ENCODE results near the gene WDR54.
A peak's percentile ranks its signal among the peaks of the same experiment; 100 is the strongest.
"Not testable (repeated sequence)": the region's sequence is repeated elsewhere in the genome, so short reads cannot be mapped to it uniquely, and the experiment has no call there.

The WDR54 gene

DNA sequence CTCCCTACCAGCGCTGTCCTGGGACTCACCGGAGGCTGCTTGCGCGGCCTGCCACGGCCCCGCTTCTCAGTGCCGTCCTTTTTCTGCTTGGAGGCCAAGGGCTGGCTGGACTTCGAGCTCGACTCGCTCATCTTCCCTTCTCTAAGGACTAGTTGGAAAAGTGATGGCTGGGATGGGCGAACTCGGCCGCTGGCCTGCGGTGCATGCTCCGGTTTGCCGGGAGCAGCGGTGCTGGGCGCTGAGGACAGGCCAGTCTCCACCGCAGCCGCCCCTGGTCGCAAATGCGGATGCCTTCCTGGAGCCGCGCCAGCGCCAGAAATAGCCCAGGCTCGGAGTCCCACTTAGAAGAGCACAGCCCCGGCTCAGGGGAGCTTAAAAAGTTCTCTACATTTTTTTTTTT is 3.2 kb upstream of the WDR54 start:
- Histone ChIP-seq H3K79me2 (ENCODE audit: control insufficient read depth, low read length) (peaks cover 13% of the 10 kb centered on the region), H3K4me1 (ENCODE audit: control insufficient read depth, low read length) (peaks cover 72% of the 10 kb centered on the region), H3K9me3 (ENCODE audit: control insufficient read depth, insufficient read depth, low read length) (no peaks in the 10 kb centered on the region), H3K27me3 (ENCODE audit: control insufficient read depth, low read length) (peaks cover 17% of the 10 kb centered on the region), H3K4me2 (ENCODE audit: low read length) (no peak overlapping the region), H3K27ac (ENCODE audit: low read depth, low read length) (no peak overlapping the region), H4K20me1 (ENCODE audit: control insufficient read depth, insufficient read depth, low read depth, low read length) (no peaks in the 10 kb centered on the region), H3K36me3 (ENCODE audit: control insufficient read depth, low read length) (peaks cover 5% of the 10 kb centered on the region; the same call in 1 of the 2 replicates), H3K9me2 (replicated peaks; ENCODE audit: control insufficient read depth, low read length) (no peaks in the 10 kb centered on the region), H3F3A (ENCODE audit: control insufficient read depth, insufficient read depth) (0 out of 2 replicates have a peak, but pooled peaks cover 7% of the 10 kb centered on the region), H3K4me3 (ENCODE audit: low read length) (no peak overlapping the region)
- TF ChIP-seq, protein P1, sequence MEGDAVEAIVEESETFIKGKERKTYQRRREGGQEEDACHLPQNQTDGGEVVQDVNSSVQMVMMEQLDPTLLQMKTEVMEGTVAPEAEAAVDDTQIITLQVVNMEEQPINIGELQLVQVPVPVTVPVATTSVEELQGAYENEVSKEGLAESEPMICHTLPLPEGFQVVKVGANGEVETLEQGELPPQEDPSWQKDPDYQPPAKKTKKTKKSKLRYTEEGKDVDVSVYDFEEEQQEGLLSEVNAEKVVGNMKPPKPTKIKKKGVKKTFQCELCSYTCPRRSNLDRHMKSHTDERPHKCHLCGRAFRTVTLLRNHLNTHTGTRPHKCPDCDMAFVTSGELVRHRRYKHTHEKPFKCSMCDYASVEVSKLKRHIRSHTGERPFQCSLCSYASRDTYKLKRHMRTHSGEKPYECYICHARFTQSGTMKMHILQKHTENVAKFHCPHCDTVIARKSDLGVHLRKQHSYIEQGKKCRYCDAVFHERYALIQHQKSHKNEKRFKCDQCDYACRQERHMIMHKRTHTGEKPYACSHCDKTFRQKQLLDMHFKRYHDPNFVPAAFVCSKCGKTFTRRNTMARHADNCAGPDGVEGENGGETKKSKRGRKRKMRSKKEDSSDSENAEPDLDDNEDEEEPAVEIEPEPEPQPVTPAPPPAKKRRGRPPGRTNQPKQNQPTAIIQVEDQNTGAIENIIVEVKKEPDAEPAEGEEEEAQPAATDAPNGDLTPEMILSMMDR (IDR thresholded peaks at IDR 0.05; ENCODE audit: low read depth, low read length, poor library complexity, severe bottlenecking), result no peak
- TF ChIP-seq EZH2phosphoT487 (IDR thresholded peaks at IDR 0.05; ENCODE audit: borderline replicate concordance, low read length), result no peak

DNA sequence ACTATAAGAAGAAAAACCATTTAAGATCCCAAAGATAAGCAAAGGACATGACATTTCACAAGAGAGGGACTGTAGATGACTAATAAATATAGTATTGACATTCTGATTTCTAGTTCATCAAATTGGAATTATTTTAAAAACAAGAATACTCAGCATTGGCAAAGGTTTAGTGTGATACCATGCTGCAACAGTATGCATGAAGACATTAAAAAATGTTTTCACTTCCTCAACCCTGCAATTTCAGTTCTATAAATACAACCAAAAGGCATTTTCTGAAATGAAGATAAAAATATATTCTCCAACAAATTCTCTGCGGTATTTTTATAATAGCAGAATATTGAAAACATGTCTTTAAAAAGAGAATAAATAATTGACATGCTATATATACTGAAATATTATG is 2.2 kb upstream of the WDR54 start:
- Histone ChIP-seq H3K9me3 (ENCODE audit: control insufficient read depth, insufficient read depth, low read length) (no peaks in the 10 kb centered on the region), H3K27me3 (ENCODE audit: control insufficient read depth, low read length) (peaks cover 17% of the 10 kb centered on the region), H3K27ac (ENCODE audit: low read depth, low read length) (no peak overlapping the region), H3K36me3 (ENCODE audit: control insufficient read depth, low read length) (peaks cover 10% of the 10 kb centered on the region; the same call in 1 of the 2 replicates), H3K4me1 (ENCODE audit: control insufficient read depth, low read length) (peaks cover 62% of the 10 kb centered on the region), H3K79me2 (ENCODE audit: control insufficient read depth, low read length) (peaks cover 13% of the 10 kb centered on the region), H4K20me1 (ENCODE audit: control insufficient read depth, insufficient read depth, low read depth, low read length) (no peaks in the 10 kb centered on the region), H3F3A (ENCODE audit: control insufficient read depth, insufficient read depth) (0 out of 2 replicates have a peak, but pooled peaks cover 4% of the 10 kb centered on the region), H3K4me2 (ENCODE audit: low read length) (peak overlapping the region; percentile 100; the same call in 1 of the 2 replicates), H3K4me3 (ENCODE audit: low read length) (no peak overlapping the region), H3K9me2 (replicated peaks; ENCODE audit: control insufficient read depth, low read length) (no peaks in the 10 kb centered on the region)
- no peak for TF ChIP-seq EZH2phosphoT487 (IDR thresholded peaks at IDR 0.05; ENCODE audit: borderline replicate concordance, low read length)
- TF ChIP-seq, protein P1 (IDR thresholded peaks at IDR 0.05; ENCODE audit: low read depth, low read length, poor library complexity, severe bottlenecking), result no peak

DNA sequence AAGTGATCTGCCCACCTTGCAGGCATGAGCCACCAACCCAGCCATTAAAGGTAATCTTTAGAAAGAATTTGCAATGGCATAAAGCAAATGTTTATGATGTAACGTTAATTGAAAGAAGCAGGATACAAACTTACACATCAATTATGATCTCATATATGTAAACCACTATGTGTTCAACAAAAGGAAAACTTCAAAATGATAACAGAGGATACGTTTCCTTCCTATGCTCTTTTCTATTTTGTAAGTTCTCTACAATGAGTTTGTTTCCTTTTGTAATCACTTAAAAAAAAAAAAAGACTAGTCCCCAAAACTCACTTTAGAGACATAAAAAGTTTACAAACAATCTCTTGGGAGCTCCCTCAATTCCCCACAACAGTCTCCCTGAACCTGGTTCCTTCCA is 1.5 kb upstream of the WDR54 start:
- Histone ChIP-seq H3K9me2 (replicated peaks; ENCODE audit: control insufficient read depth, low read length) (no peaks in the 10 kb centered on the region), H3K9me3 (ENCODE audit: control insufficient read depth, insufficient read depth, low read length) (no peaks in the 10 kb centered on the region)

GRCh38 chr2:74420443-74421103 is 957 bp upstream of the WDR54 start:
- Histone ChIP-seq H3K36me3 (ENCODE audit: control insufficient read depth, low read length) (peaks cover 23% of the 10 kb centered on the region), H3K27ac (ENCODE audit: low read depth, low read length) (peak overlapping the region; percentile 63; the same call in 1 of the 2 replicates), H3K79me2 (ENCODE audit: control insufficient read depth, low read length) (peaks cover 13% of the 10 kb centered on the region), H3K4me3 (ENCODE audit: low read length) (peak overlapping the region; percentile 98), H3K4me1 (ENCODE audit: control insufficient read depth, low read length) (peaks cover 50% of the 10 kb centered on the region), H3K4me2 (ENCODE audit: low read length) (peak overlapping the region; percentile 100)
- not testable (repeated sequence) for H3K9me2 ChIP-seq (replicated peaks; ENCODE audit: control insufficient read depth, low read length); H3F3A ChIP-seq (ENCODE audit: control insufficient read depth, insufficient read depth); H3K27me3 ChIP-seq (ENCODE audit: control insufficient read depth, low read length); H3K9me3 ChIP-seq (ENCODE audit: control insufficient read depth, insufficient read depth, low read length); H4K20me1 ChIP-seq (ENCODE audit: control insufficient read depth, insufficient read depth, low read depth, low read length)

More for the DNA sequence above, 1.5 kb upstream of the WDR54 start:
- peak overlapping the region; percentile 98 for H3K4me3 ChIP-seq (ENCODE audit: low read length)
- H3K27ac ChIP-seq (ENCODE audit: low read depth, low read length), result no peak overlapping the region
- H3F3A ChIP-seq (ENCODE audit: control insufficient read depth, insufficient read depth), result 0 out of 2 replicates have a peak, but pooled peaks cover 4% of the 10 kb centered on the region
- TF ChIP-seq, protein P1 (IDR thresholded peaks at IDR 0.05; ENCODE audit: low read depth, low read length, poor library complexity, severe bottlenecking), result no peak
- TF ChIP-seq EZH2phosphoT487 (IDR thresholded peaks at IDR 0.05; ENCODE audit: borderline replicate concordance, low read length), result no peak
- peak overlapping the region; percentile 100 for H3K4me2 ChIP-seq (ENCODE audit: low read length)
- H3K4me1 ChIP-seq (ENCODE audit: control insufficient read depth, low read length), result peaks cover 55% of the 10 kb centered on the region
- peaks cover 17% of the 10 kb centered on the region for H3K36me3 ChIP-seq (ENCODE audit: control insufficient read depth, low read length)
- H3K27me3 ChIP-seq (ENCODE audit: control insufficient read depth, low read length), result peaks cover 12% of the 10 kb centered on the region
- H3K79me2 ChIP-seq (ENCODE audit: control insufficient read depth, low read length), result peaks cover 13% of the 10 kb centered on the region
- no peaks in the 10 kb centered on the region for H4K20me1 ChIP-seq (ENCODE audit: control insufficient read depth, insufficient read depth, low read depth, low read length)
